MM.1S (cell line): Measurements from ENCODE around the gene BCAP31.

Experiments used
- DNase-seq: peaks from one replicate; pipeline ENCODE4 v3.0.0-alpha.2; 2015
- H2AFZ ChIP-seq: fragments of 300-600 bp; sonication (generic); 2 replicates; pipeline ENCODE4 v1.6.0; 2016; ENCODE audit warnings: antibody characterized with exemption, low read length
- H3F3A ChIP-seq: fragments of 300-600 bp; sonication (generic); 2 replicates; pipeline ENCODE4 v1.6.1; 2016; ENCODE audit warnings: mild to moderate bottlenecking, antibody characterized with exemption, low read length, moderate library complexity, mixed read lengths; ENCODE audit not compliant: insufficient read depth
- H3K27ac ChIP-seq: fragments of 300-600 bp; sonication (generic); 2 replicates; pipeline ENCODE4 v1.5.1; 2016; ENCODE audit warnings: mild to moderate bottlenecking, low read length
- H3K27me3 ChIP-seq: fragments of 300-600 bp; sonication (generic); replicated peaks from 2 replicates; pipeline ENCODE4 v1.6.0; 2016; ENCODE audit warnings: low read length; ENCODE audit not compliant: insufficient read depth
- H3K36me3 ChIP-seq: fragments of 300-600 bp; sonication (generic); replicated peaks from 2 replicates; pipeline ENCODE4 v1.6.1; 2016; ENCODE audit warnings: mild to moderate bottlenecking, low read length, mixed read lengths; ENCODE audit not compliant: insufficient read depth
- H3K4me1 ChIP-seq: fragments of 300-600 bp; sonication (generic); 2 replicates; pipeline ENCODE4 v1.6.1; 2016; ENCODE audit warnings: low read length, mixed read lengths
- H3K4me2 ChIP-seq: fragments of 300-600 bp; sonication (generic); 2 replicates; pipeline ENCODE4 v1.6.0; 2016; ENCODE audit warnings: low read depth, low read length
- H3K4me3 ChIP-seq: fragments of 300-600 bp; sonication (generic); 2 replicates; pipeline ENCODE4 v1.5.1; 2016; ENCODE audit warnings: low read length, mixed read lengths
- H3K79me2 ChIP-seq: fragments of 300-600 bp; sonication (generic); 2 replicates; pipeline ENCODE4 v1.6.1; 2016; ENCODE audit warnings: mixed run types, low read length, mixed read lengths
- H3K9ac ChIP-seq: fragments of 300-600 bp; sonication (generic); 2 replicates; pipeline ENCODE4 v1.6.1; 2016; ENCODE audit warnings: low read length, mixed read lengths
- H3K9me2 ChIP-seq: fragments of 300-600 bp; sonication (generic); replicated peaks from 2 replicates; pipeline ENCODE4 v1.6.1; 2016; ENCODE audit warnings: mild to moderate bottlenecking, low read length, mixed read lengths; ENCODE audit not compliant: insufficient read depth
- H3K9me3 ChIP-seq: fragments of 300-600 bp; sonication (generic); replicated peaks from 2 replicates; pipeline ENCODE4 v1.6.1; 2016; ENCODE audit warnings: mild to moderate bottlenecking, low read length, mixed read lengths; ENCODE audit not compliant: insufficient read depth
- H4K20me1 ChIP-seq: fragments of 300-600 bp; sonication (generic); 2 replicates; pipeline ENCODE4 v1.6.1; 2016; ENCODE audit warnings: mild to moderate bottlenecking, low read length, moderate library complexity, mixed read lengths; ENCODE audit not compliant: insufficient read depth
- EZH2 ChIP-seq: fragments of 300-600 bp; sonication (generic); optimal IDR thresholded peaks from 2 replicates; pipeline ENCODE3; 2017; ENCODE audit warnings: low read depth, mild to moderate bottlenecking, antibody characterized with exemption, low read length, mixed read lengths
- EZH2phosphoT487 ChIP-seq: fragments of 300-600 bp; sonication (generic); IDR thresholded peaks from 2 replicates; pipeline ENCODE4 v1.6.1; 2018; ENCODE audit warnings: antibody characterized with exemption, low read length
- TF ChIP-seq, protein P1 (sequence below): fragments of 300-600 bp; sonication (generic); IDR thresholded peaks from 2 replicates; pipeline ENCODE4 v1.5.1; 2016; ENCODE audit warnings: antibody characterized with exemption, low read length, mixed read lengths

The BCAP31 gene

DNA sequence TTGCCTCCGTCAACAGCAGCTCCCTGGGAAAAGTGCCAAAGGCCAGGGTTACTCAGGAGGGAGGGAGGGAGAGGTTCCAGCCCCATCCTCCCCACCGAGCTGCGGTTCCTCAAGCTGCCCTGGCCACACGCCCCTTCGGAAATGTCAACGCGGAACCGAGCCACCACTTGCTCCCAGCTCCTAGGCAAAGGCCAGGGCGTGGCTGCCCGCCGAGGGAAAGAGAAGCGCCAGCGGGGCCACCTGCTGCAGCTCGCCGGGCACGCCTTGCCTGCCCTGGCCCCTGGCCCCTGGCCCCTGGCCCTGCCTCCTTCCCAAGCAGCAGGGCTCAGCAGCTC, 21.2 kb downstream of the BCAP31 start:
- no peaks in the 10 kb centered on the region for H3K9me2 ChIP-seq
- no peak for TF ChIP-seq EZH2phosphoT487
- no peaks in the 10 kb centered on the region for H3K79me2 ChIP-seq
- no peak overlapping the region for H3K4me3 ChIP-seq
- H3K4me1 ChIP-seq = no peaks in the 10 kb centered on the region
- no peak overlapping the region for H3K4me2 ChIP-seq
- no peak overlapping the region for H2AFZ ChIP-seq
- H3K36me3 ChIP-seq = no peaks in the 10 kb centered on the region
- no peaks in the 10 kb centered on the region for H3K9me3 ChIP-seq
- no peaks in the 10 kb centered on the region for H3F3A ChIP-seq
- H3K9ac ChIP-seq = no peak overlapping the region
- DNase-seq = no peak
- H3K27ac ChIP-seq = no peak overlapping the region
- no peaks in the 10 kb centered on the region for H3K27me3 ChIP-seq
- H4K20me1 ChIP-seq = no peaks in the 10 kb centered on the region

DNA sequence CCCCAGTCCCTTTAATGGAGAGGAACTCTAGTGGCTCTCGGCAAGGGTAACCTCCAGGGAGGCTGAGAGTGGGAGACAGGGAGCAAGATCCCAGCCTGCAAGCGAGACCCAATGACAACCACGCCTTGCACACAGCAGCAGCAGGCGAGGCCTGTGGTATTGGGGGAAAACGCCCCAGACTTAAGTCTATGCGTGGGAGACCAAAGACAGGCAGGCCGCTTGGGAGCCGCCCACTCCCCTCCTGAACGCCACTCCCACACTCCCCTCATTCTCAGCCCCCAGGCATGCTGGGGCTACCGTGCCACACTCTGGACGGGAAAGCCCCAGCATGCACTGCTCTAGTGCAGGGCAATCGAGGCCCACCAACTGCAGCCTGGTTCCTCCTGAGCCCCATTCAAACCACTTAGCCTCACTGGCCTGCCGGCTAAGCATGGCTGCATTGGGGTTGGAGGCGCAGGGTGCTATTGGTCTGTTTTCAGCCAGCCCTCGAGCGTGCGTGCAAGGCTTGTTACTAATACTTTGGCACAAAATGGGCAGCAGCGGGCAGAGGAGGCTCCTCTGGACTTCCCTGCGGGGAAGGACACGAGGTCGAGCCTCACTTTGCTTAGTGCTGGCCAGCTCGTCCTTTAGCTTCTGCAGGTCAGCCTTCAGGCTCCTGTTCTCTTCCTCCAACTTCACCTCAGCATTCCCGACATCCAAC, 21.7 kb downstream of the BCAP31 start:
- Histone ChIP-seq H4K20me1 (no peaks in the 10 kb centered on the region), H3K79me2 (no peaks in the 10 kb centered on the region), H3K27ac (no peak overlapping the region), H3K4me2 (no peak overlapping the region), H3K27me3 (no peaks in the 10 kb centered on the region), H2AFZ (no peak overlapping the region), H3F3A (no peaks in the 10 kb centered on the region), H3K36me3 (no peaks in the 10 kb centered on the region), H3K4me1 (no peaks in the 10 kb centered on the region), H3K4me3 (no peak overlapping the region), H3K9ac (no peak overlapping the region), H3K9me2 (no peaks in the 10 kb centered on the region), H3K9me3 (no peaks in the 10 kb centered on the region)
- TF ChIP-seq EZH2 = no peak
- TF ChIP-seq, protein P1, sequence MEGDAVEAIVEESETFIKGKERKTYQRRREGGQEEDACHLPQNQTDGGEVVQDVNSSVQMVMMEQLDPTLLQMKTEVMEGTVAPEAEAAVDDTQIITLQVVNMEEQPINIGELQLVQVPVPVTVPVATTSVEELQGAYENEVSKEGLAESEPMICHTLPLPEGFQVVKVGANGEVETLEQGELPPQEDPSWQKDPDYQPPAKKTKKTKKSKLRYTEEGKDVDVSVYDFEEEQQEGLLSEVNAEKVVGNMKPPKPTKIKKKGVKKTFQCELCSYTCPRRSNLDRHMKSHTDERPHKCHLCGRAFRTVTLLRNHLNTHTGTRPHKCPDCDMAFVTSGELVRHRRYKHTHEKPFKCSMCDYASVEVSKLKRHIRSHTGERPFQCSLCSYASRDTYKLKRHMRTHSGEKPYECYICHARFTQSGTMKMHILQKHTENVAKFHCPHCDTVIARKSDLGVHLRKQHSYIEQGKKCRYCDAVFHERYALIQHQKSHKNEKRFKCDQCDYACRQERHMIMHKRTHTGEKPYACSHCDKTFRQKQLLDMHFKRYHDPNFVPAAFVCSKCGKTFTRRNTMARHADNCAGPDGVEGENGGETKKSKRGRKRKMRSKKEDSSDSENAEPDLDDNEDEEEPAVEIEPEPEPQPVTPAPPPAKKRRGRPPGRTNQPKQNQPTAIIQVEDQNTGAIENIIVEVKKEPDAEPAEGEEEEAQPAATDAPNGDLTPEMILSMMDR = no peak
- no peak for TF ChIP-seq EZH2phosphoT487
- no peak for DNase-seq

GRCh38 chrX:153701706-153702105, 22.5 kb downstream of the BCAP31 start:
- H3K9me3 ChIP-seq = no peaks in the 10 kb centered on the region
- H3K36me3 ChIP-seq = no peaks in the 10 kb centered on the region
- no peaks in the 10 kb centered on the region for H3K4me1 ChIP-seq
- no peaks in the 10 kb centered on the region for H4K20me1 ChIP-seq
- H2AFZ ChIP-seq = no peak overlapping the region
- H3K4me2 ChIP-seq = no peak overlapping the region
- H3K27me3 ChIP-seq = no peaks in the 10 kb centered on the region
- no peak overlapping the region for H3K9ac ChIP-seq
- no peaks in the 10 kb centered on the region for H3K79me2 ChIP-seq
- no peak for DNase-seq
- H3F3A ChIP-seq = no peaks in the 10 kb centered on the region
- H3K9me2 ChIP-seq = no peaks in the 10 kb centered on the region
- TF ChIP-seq EZH2phosphoT487 = no peak
- TF ChIP-seq, protein P1 = no peak
- no peak for TF ChIP-seq EZH2
- no peak overlapping the region for H3K4me3 ChIP-seq
- H3K27ac ChIP-seq = no peak overlapping the region

GRCh38 chrX:153700967-153701366, 23.2 kb downstream of the BCAP31 start:
- Histone ChIP-seq H3K4me2 (no peak overlapping the region), H2AFZ (no peak overlapping the region), H3K27me3 (no peaks in the 10 kb centered on the region), H3K9me3 (no peaks in the 10 kb centered on the region), H3K79me2 (no peaks in the 10 kb centered on the region), H3K9me2 (no peaks in the 10 kb centered on the region), H4K20me1 (no peaks in the 10 kb centered on the region), H3K9ac (no peak overlapping the region), H3K36me3 (no peaks in the 10 kb centered on the region), H3K4me1 (no peaks in the 10 kb centered on the region), H3K4me3 (no peak overlapping the region), H3F3A (no peaks in the 10 kb centered on the region), H3K27ac (no peak overlapping the region)
- no peak for DNase-seq
- TF ChIP-seq, protein P1 = no peak
- TF ChIP-seq EZH2phosphoT487 (no peak), EZH2 (no peak)
